GM18498 (cell line): ENCODE results near the gene OSTF1.

ENCODE experiments used
- ATAC-seq: cut with Tn5 transposase; IDR thresholded peaks from one replicate; pipeline ENCODE4 v1.9.1; 2021; ENCODE audit warnings: mild to moderate bottlenecking, moderate library complexity; ENCODE audit not compliant: unreplicated experiment

OSTF1 gene

GRCh38 chr9:75117564-75117963 lies 29.2 kb downstream of the OSTF1 start:
- ATAC-seq = no peak

DNA sequence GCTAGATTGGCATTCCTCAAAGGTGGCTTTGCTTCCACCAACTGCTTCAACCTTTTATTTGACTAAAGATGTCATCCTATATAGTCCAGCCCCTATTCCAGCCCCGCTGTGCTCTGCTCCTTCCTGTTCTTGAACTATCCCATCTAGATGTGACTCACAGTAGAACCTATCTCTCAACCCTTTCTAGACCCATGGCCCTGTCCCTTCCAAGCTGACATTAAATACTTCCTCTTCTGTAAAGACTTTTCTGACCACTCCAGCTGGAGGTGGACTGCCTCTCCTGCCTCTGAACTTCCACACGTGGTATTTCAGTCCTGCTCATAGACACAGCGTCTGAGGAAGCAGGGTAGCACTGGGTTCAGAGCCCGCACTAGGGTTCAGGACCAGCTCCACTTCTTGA lies 32.4 kb downstream of the OSTF1 start:
- no peak for ATAC-seq

- ATAC-seq = no peak
These were observed 33.7 kb downstream of the OSTF1 start for GRCh38 chr9:75121914-75122558.

DNA sequence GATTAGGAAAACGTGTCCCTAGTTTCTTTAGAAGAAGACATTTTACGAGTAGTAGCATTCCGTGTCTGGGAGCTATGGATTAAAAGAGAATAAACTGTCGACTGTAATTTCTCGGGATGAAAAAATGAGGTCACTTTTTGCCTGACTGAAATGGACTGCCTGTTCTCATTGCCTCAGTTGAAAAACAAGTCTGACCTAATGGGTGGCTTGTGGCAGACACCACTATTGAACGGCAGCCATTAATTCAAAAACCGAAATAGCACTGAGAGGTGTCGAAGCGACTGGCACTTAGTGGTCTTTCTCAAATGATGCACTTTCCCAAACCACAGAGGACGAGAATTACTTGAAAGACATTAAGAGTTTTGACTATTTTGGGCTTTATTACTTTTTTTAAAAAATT lies 35.4 kb downstream of the OSTF1 start:
- ATAC-seq = no peak

DNA sequence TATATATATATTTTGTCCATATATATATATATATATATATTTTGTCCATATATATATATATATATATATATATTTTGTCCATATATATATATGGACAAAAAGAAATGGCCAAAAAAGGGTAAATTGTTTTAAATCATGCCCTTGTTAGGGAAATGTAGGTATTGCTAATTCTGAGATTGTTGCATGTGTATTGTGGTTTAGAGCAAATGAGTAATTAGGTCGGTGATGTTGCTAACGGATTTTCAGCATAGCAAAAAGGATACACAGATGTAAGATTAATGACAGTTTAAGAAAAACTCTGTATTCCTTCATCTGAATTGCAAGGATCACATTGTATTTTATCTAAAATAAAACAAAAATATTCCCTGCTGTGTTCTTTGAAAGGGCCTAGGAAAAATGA lies 40.2 kb downstream of the OSTF1 start:
- no peak for ATAC-seq

DNA sequence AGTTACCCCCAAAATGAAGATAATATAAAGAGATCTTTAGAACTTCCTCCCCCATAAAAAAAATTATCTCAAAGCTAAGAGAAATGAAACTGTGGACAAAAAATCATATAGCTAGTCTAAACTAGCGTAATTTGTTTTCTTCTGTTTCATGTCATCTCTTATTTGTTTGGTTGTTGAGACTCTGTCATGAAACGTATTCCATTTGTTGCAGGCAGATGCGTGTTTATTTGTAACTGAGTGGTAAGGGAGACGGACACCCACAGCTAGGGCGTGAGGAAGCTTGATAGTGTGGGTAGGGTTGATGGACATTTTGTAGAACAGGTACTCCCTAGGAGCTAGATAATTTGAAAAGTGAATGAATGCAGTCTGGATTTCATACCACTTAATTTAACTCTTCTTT lies 41.9 kb downstream of the OSTF1 start:
- ATAC-seq = no peak

GRCh38 chr9:75130621-75131230 lies 42.4 kb downstream of the OSTF1 start:
- ATAC-seq = no peak

DNA sequence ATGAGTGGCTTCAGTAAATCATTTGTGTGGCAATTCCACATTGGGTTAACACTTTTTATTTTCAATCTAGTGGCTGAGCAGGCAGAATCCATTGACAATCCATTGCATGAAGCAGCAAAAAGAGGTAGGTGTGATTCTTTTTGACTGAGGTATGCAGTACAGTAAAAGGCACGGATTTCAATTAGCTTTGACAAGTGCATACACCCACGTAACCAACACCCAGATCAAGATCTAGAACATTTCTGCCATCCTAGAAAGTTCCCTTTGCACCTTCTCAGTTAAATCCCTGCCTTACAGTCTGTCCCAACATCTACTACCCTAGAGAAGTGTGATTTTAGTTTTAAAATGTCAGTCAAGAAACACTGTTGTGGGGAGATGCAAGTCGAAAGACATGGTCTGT lies 43.4 kb downstream of the OSTF1 start:
- ATAC-seq = no peak

GRCh38 chr9:75132244-75132643 lies 43.9 kb downstream of the OSTF1 start:
- ATAC-seq = no peak

DNA sequence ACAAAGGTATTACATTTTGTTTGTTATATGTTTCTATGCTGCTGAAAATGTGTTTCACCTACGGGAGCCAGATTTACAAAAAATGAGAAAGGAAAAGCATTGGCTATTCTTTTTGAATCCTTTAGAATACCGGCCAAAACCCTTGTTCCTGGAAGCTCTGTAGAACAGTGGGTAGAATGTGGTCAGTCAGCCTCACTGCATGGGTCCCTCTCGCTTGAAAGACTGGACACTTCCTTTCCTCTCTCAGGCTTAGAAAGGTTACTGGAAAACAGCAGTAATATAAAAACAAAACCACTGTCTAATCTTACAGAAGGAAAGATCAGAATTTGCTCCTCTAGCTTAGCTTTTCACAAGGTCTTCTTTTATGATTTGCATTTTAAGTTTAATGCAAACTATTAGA lies 45.1 kb downstream of the OSTF1 start:
- no peak for ATAC-seq

DNA sequence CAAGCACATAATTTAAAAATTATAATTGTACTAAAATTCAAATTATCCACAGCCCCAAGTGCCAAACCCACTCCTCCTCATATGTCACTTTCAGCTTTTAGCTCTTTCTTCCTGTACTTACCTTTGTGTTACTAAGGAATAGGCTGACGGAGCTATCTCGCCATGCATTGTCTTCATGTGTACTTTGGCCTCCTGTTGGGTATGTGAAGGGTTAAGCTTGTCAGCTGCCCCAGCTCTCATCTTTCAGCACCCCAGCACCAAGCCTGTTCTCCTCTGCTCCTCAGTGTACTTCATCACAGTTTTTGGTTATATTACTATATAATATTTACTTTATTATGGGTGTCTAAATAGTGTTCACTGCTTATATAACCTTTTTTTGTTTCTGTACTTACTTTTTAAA lies 46.2 kb downstream of the OSTF1 start:
- no peak for ATAC-seq

GRCh38 chr9:75138260-75139040 lies 50.1 kb downstream of the OSTF1 start:
- ATAC-seq = no peak

DNA sequence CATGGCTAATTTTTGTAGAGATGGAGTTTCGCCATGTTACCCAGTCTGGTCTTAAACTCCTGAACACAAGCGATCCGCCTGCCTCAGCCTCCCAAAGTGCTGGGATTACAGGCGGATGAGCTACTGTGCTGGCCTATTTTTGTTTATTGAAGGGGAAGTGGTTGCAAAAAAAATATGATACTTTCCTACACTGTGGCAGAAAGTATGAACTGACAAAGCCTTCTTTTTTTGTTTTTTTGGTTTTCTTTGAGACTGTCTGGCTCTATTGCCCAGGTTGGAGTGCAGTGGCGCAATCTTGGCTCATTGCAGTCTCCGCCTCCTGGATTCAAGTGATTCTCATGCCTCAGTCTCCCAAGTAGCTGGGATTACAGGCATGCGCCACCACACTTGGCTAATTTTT lies 50.9 kb downstream of the OSTF1 start:
- ATAC-seq = no peak

DNA sequence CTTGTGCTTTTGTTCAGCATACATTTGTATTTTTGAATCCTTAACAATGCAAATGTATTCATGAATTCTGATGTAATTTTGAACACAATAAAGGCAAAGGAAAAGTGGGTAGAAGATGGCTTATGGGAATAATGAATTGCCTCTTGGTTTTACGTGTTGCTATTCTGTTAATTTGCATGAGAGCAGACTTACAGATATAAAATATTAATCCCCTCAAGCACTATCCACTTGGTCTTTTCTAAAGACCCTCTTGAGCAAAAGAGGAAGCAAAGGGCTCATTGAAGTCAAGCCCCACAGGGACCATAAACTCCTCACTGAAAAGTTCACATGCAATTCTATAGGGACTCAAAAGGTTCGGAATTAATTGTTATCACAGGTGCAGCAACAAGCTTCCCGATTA lies 51.9 kb downstream of the OSTF1 start:
- no peak for ATAC-seq

GRCh38 chr9:75142202-75142601 lies 53.9 kb downstream of the OSTF1 start:
- no peak for ATAC-seq

- ATAC-seq = no peak
These were observed 57.9 kb downstream of the OSTF1 start for GRCh38 chr9:75146229-75146628.

DNA sequence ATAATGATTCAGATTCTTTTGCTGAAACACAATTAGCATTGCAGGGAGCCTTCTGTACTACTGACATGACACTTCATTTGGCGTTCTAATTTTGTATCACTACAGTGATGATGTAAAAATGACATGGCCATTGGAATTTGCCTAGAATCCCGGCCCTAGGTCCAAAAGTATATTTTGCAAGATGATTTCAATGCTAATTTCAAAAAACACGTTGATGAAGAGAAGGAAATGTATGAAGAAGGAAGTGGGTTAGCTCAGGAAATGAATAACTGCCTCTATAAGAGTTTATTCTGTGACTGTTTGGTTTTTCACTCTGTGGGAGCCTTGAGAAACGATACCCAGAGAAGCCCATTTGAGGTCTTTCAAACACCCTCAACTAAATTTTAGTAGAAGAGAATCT lies 59.3 kb downstream of the OSTF1 start:
- peak; percentile 52 for ATAC-seq

GRCh38 chr9:75148561-75148960 lies 60.2 kb downstream of the OSTF1 start:
- no peak for ATAC-seq

GRCh38 chr9:75149841-75150241 lies 61.5 kb downstream of the OSTF1 start:
- no peak for ATAC-seq

- ATAC-seq = no peak
These were observed 62.2 kb downstream of the OSTF1 start for GRCh38 chr9:75150512-75150911.

GRCh38 chr9:75152416-75152815 lies 64.1 kb downstream of the OSTF1 start:
- no peak for ATAC-seq

- ATAC-seq = no peak
These were observed 68.5 kb downstream of the OSTF1 start for GRCh38 chr9:75156858-75157257.
